ENCODE data around the gene LTBP1. TPM values are rescaled to one million over a fixed set of nuclear protein-coding genes. Genes with fewer than 3 reads are reported as not detected.

Gene LTBP1
- total RNA-seq, 1 experiment from 2014 or later = 28.5 TPM

DNA sequence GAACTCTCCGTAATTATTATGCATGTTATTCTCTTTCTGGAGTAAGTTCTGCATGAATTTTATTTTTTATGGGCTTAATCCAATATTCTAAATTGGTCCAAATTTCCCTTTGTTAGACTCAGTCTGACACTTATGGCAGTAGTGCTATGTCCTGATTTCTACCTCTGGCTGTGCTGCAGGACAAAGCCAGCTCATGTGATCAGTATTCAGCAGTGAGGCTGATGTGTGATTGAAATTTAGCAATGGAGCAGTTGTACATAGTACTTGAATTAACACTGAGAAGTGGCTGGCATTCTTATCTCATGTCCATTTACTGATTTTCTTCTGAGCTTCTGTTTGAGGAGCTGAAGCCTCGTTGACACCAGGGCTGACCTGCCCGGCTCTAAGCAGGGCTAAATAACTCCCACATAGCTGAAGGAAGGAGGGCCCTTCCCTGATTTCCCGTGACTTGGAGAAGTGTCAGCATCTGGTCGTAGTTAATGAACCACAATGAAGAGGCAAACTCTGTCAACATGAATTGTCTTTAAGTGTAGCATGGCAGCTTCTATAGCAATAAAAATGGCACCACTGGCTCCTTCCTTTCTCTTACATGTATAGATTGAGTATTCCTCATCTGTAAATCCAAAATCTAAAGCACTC is 370.7 kb downstream of the LTBP1 start:
- no peak overlapping the region for H2BK15ac ChIP-seq (ENCODE audit: low read depth, low read length)

More for the DNA sequence above, 370.7 kb downstream of the LTBP1 start:
- Histone ChIP-seq H3K4ac (ENCODE audit: low read depth, low read length) (no peak overlapping the region), H3K4me1 (ENCODE audit: insufficient read depth, low read length) (no peaks in the 10 kb centered on the region), H4K8ac (replicated peaks; ENCODE audit: insufficient read length, low read depth, low read length) (no peak overlapping the region), H2AFZ (ENCODE audit: low read length) (no peak overlapping the region), H3K9me3 (ENCODE audit: control insufficient read depth, low read depth, low read length) (no peaks in the 10 kb centered on the region), H2BK12ac (ENCODE audit: insufficient read length, low read depth, low read length) (no peak overlapping the region), H4K5ac (ENCODE audit: insufficient read length, low read depth, low read length) (no peak overlapping the region), H3K4me2 (ENCODE audit: insufficient read depth, insufficient read length, low read length) (no peak overlapping the region), H3T11ph (ENCODE audit: low read length) (no peak overlapping the region), H2AK5ac (ENCODE audit: insufficient read length, low read length) (no peak overlapping the region), H3K14ac (ENCODE audit: insufficient read depth, low read length) (no peak overlapping the region), H3K23ac (ENCODE audit: insufficient read length, low read depth, low read length) (no peak overlapping the region), H3K18ac (ENCODE audit: insufficient read length, low read depth, low read length) (no peak overlapping the region), H3K27me3 (ENCODE audit: insufficient read depth, low read length) (no peaks in the 10 kb centered on the region), H3K9ac (ENCODE audit: extremely low read depth, insufficient read length, low read length) (no peak overlapping the region), H3K79me1 (ENCODE audit: insufficient read depth, low read depth, low read length, poor library complexity, severe bottlenecking) (no peaks in the 10 kb centered on the region), H3K23me2 (ENCODE audit: insufficient read length, low read depth, low read length, poor library complexity, severe bottlenecking) (no peaks in the 10 kb centered on the region), H4K20me1 (ENCODE audit: control insufficient read depth, insufficient read depth, insufficient read length) (no peaks in the 10 kb centered on the region), H2BK120ac (ENCODE audit: low read depth, low read length, poor library complexity, severe bottlenecking) (no peak overlapping the region), H3K27ac (ENCODE audit: insufficient read length, low read depth, low read length) (no peak overlapping the region), H2BK5ac (ENCODE audit: insufficient read length, low read length) (no peak overlapping the region), H4K91ac (ENCODE audit: insufficient read length, low read depth, low read length) (no peak overlapping the region), H2BK20ac (ENCODE audit: low read depth, low read length, poor library complexity, severe bottlenecking) (no peak overlapping the region), H3K56ac (ENCODE audit: insufficient read length, low read depth, low read length) (no peak overlapping the region), H3K79me2 (ENCODE audit: insufficient read depth, low read length) (no peaks in the 10 kb centered on the region)
- Mint-ChIP-seq H3K9me3 (no peaks in the 10 kb centered on the region), H3K27me3 (ENCODE audit: low read depth) (no peaks in the 10 kb centered on the region), H3K27ac (no peak overlapping the region), H3K4me3 (no peak overlapping the region), H3K36me3 (ENCODE audit: insufficient read depth in 1 of 3, low read depth in 3 of 3) (no peaks in the 10 kb centered on the region), H3K4me1 (no peaks in the 10 kb centered on the region)
- no peak for DNase-seq
- TF ChIP-seq, protein P1, sequence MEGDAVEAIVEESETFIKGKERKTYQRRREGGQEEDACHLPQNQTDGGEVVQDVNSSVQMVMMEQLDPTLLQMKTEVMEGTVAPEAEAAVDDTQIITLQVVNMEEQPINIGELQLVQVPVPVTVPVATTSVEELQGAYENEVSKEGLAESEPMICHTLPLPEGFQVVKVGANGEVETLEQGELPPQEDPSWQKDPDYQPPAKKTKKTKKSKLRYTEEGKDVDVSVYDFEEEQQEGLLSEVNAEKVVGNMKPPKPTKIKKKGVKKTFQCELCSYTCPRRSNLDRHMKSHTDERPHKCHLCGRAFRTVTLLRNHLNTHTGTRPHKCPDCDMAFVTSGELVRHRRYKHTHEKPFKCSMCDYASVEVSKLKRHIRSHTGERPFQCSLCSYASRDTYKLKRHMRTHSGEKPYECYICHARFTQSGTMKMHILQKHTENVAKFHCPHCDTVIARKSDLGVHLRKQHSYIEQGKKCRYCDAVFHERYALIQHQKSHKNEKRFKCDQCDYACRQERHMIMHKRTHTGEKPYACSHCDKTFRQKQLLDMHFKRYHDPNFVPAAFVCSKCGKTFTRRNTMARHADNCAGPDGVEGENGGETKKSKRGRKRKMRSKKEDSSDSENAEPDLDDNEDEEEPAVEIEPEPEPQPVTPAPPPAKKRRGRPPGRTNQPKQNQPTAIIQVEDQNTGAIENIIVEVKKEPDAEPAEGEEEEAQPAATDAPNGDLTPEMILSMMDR (conservative IDR thresholded peaks at IDR 0.05) = no peak
- WGBS (ENCODE audit: extremely low coverage, insufficient read length, low lambda C conversion rate) = no CpG with 5 or more reads among the region's 5 CpGs
